Measurements from ENCODE around the gene OR6T1. TPM values are rescaled to one million over a fixed set of nuclear protein-coding genes. Genes with fewer than 3 reads are reported as not detected.

The OR6T1 gene
- total and polyA plus RNA-seq, 9 of the 15 experiments (the other 6 are each of a cell fraction or from before 2014, with no cell fraction given), result not detected

- TF ChIP-seq TEAD1 (CRISPR knock-in tag; IDR thresholded peaks at IDR 0.05) (no peak), SMAD2 (IDR thresholded peaks at IDR 0.05; ENCODE audit: low read depth, low read length) (no peak)
Measured at GRCh38 chr11:123939317-123939716, 4.3 kb downstream of the OR6T1 start, which contains the start of gene OR4D5 (continued).

- Histone ChIP-seq H2AFZ (ENCODE audit: low read depth, low read length) (no peak overlapping the region), H4K20me1 (replicated peaks; ENCODE audit: control insufficient read depth, insufficient read depth, low read length) (no peaks in the 10 kb centered on the region), H3K4me3 (no peak overlapping the region), H3K27ac (ENCODE audit: extremely low read depth, low read depth, low read length) (no peak overlapping the region), H3K9me1 (ENCODE audit: control insufficient read depth, insufficient read depth, low read length) (no peaks in the 10 kb centered on the region), H3K4me2 (ENCODE audit: insufficient read depth, low read length) (no peak overlapping the region), H3K79me2 (ENCODE audit: control insufficient read depth, insufficient read depth, low read length) (no peaks in the 10 kb centered on the region), H3K9me3 (replicated peaks; ENCODE audit: control insufficient read depth, insufficient read depth, low read depth, low read length) (no peaks in the 10 kb centered on the region), H3K27me3 (ENCODE audit: control insufficient read depth in 2 of 2, insufficient read depth in 2 of 2, low read length in 2 of 2) (no peaks in the 10 kb centered on the region), H3K36me3 (ENCODE audit: control insufficient read depth, insufficient read depth, low read length) (no peaks in the 10 kb centered on the region), H3K4me1 (replicated peaks in 1 of 2; ENCODE audit: control insufficient read depth in 2 of 2, insufficient read depth in 2 of 2, low read length in 2 of 2) (no peaks in the 10 kb centered on the region), H3K9ac (ENCODE audit: insufficient read depth in 1 of 2, low read depth in 2 of 2, low read length in 2 of 2) (no peak overlapping the region)
- FAIRE-seq (no peak), DNase-seq (ENCODE audit: extremely low read depth in 1 of 4, low spot score in 3 of 4) (no peak), ATAC-seq (no peak)
- in situ Hi-C loops (cut with MboI), result no loop called here
- intact Hi-C loops (cut with micrococcal nuclease), result no loop called here
- WGBS (ENCODE audit: insufficient coverage, low coverage, missing lambda C conversion rate), result 0% methylated on average over 1 of the region's 1 CpG
- no TSS peak for BruUV-seq (replicated peaks)
- ChIA-PET CTCF (ENCODE audit: low intra/inter-chr PET ratio) (no interaction called here), POLR2A (no interaction called here)
- TF ChIP-seq ELF2 (CRISPR knock-in tag; IDR thresholded peaks at IDR 0.05) (no peak), SMARCA4 (IDR thresholded peaks at IDR 0.05) (no peak), MLX (CRISPR knock-in tag; conservative IDR thresholded peaks at IDR 0.05) (no peak), RB1 (IDR thresholded peaks at IDR 0.05; ENCODE audit: low read depth) (no peak), ZNF778 (CRISPR knock-in tag; IDR thresholded peaks at IDR 0.05) (no peak), NKRF (IDR thresholded peaks at IDR 0.05; ENCODE audit: borderline replicate concordance) (no peak), CBFA2T2 (conservative IDR thresholded peaks at IDR 0.05) (no peak), DPF2 (IDR thresholded peaks at IDR 0.05) (no peak), ZBTB40 (IDR thresholded peaks at IDR 0.05) (no peak), ZBTB40 (CRISPR knock-in tag; IDR thresholded peaks at IDR 0.05) (no peak)
Measured at GRCh38 chr11:123924027-123924426, 19.6 kb downstream of the OR6T1 start.

All from K562 (cell line).